ENCODE data around the gene ADRA2B. TPM values are rescaled to one million over a fixed set of nuclear protein-coding genes. Genes with fewer than 3 reads are reported as not detected.

ADRA2B gene
- polyA plus RNA-seq, 1 donor (not counting 4 experiments of a cell fraction or from before 2014, with no cell fraction given), result not detected

- H3K9me1 ChIP-seq (ENCODE audit: control insufficient read depth, extremely low read depth, insufficient read depth, low read length), result no peaks in the 10 kb centered on the region
- dilution Hi-C loops (cut with MboI; ENCODE audit: extremely low pct_ligation_motif_present, low sequenced_read_pairs), result no loop called here
Measured at GRCh38 chr2:96122391-96122790, 6.0 kb upstream of the ADRA2B start.

GRCh38 chr2:96121414-96121813 lies 5.0 kb upstream of the ADRA2B start:
- Histone ChIP-seq H3K4me2 (ENCODE audit: control insufficient read depth, extremely low read depth, insufficient read depth, low read depth, low read length) (no peak overlapping the region), H3K27ac (ENCODE audit: control insufficient read depth, insufficient read depth, low read length) (no peak overlapping the region), H4K20me1 (ENCODE audit: control insufficient read depth, extremely low read depth, insufficient read depth, low read length) (no peaks in the 10 kb centered on the region), H3K79me2 (ENCODE audit: control insufficient read depth, insufficient read depth, low read length) (no peaks in the 10 kb centered on the region), H2AFZ (ENCODE audit: control insufficient read depth, low read length) (no peak overlapping the region), H3K9me1 (ENCODE audit: control insufficient read depth, extremely low read depth, insufficient read depth, low read length) (no peaks in the 10 kb centered on the region), H3K4me3 (ENCODE audit: control insufficient read depth in 2 of 3, extremely low read depth in 1 of 3, insufficient read depth in 2 of 3, low read depth in 1 of 3, low read length in 3 of 3) (no peak overlapping the region), H3K9me3 (ENCODE audit: control insufficient read depth, low read depth, low read length) (no peaks in the 10 kb centered on the region), H3K36me3 (ENCODE audit: control insufficient read depth in 2 of 2, extremely low read depth in 1 of 2, insufficient read depth in 2 of 2, low read length in 2 of 2) (no peaks in the 10 kb centered on the region), H3K9ac (ENCODE audit: control insufficient read depth, extremely low read depth, insufficient read depth, low read length) (no peak overlapping the region), H3K27me3 (ENCODE audit: control insufficient read depth, extremely low read depth, insufficient read depth, low read length) (peaks cover 52% of the 10 kb centered on the region), H3K4me1 (ENCODE audit: control insufficient read depth, extremely low read depth, insufficient read depth, low read length) (peaks cover 5% of the 10 kb centered on the region)
- dilution Hi-C loops (cut with MboI; ENCODE audit: extremely low pct_ligation_motif_present, low sequenced_read_pairs), result no loop called here
- DNase-seq (ENCODE audit: low read depth, low spot score) (no peak), FAIRE-seq (no peak)
- TF ChIP-seq EZH2 (IDR thresholded peaks at IDR 0.05; ENCODE audit: low read length), result no peak
- TF ChIP-seq, protein P1, sequence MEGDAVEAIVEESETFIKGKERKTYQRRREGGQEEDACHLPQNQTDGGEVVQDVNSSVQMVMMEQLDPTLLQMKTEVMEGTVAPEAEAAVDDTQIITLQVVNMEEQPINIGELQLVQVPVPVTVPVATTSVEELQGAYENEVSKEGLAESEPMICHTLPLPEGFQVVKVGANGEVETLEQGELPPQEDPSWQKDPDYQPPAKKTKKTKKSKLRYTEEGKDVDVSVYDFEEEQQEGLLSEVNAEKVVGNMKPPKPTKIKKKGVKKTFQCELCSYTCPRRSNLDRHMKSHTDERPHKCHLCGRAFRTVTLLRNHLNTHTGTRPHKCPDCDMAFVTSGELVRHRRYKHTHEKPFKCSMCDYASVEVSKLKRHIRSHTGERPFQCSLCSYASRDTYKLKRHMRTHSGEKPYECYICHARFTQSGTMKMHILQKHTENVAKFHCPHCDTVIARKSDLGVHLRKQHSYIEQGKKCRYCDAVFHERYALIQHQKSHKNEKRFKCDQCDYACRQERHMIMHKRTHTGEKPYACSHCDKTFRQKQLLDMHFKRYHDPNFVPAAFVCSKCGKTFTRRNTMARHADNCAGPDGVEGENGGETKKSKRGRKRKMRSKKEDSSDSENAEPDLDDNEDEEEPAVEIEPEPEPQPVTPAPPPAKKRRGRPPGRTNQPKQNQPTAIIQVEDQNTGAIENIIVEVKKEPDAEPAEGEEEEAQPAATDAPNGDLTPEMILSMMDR (optimal IDR thresholded peaks at IDR 0.05 in 1 of 3, IDR thresholded peaks at IDR 0.05 in 1 of 3, conservative IDR thresholded peaks at IDR 0.05 in 1 of 3; ENCODE audit: extremely low read depth in 1 of 3, insufficient read depth in 2 of 3, low read length in 3 of 3), result no peak

More at GRCh38 chr2:96122391-96122790, 6.0 kb upstream of the ADRA2B start:
- H3K4me2 ChIP-seq (ENCODE audit: control insufficient read depth, extremely low read depth, insufficient read depth, low read depth, low read length), result no peak overlapping the region
- no peak overlapping the region for H3K4me3 ChIP-seq (ENCODE audit: control insufficient read depth in 2 of 3, extremely low read depth in 1 of 3, insufficient read depth in 2 of 3, low read depth in 1 of 3, low read length in 3 of 3)
- H4K20me1 ChIP-seq (ENCODE audit: control insufficient read depth, extremely low read depth, insufficient read depth, low read length), result no peaks in the 10 kb centered on the region
- TF ChIP-seq, protein P1 (optimal IDR thresholded peaks at IDR 0.05 in 1 of 3, IDR thresholded peaks at IDR 0.05 in 1 of 3, conservative IDR thresholded peaks at IDR 0.05 in 1 of 3; ENCODE audit: extremely low read depth in 1 of 3, insufficient read depth in 2 of 3, low read length in 3 of 3), result no peak
- no peak for TF ChIP-seq EZH2 (IDR thresholded peaks at IDR 0.05; ENCODE audit: low read length)
- peaks cover 2% of the 10 kb centered on the region for H3K4me1 ChIP-seq (ENCODE audit: control insufficient read depth, extremely low read depth, insufficient read depth, low read length)
- H2AFZ ChIP-seq (ENCODE audit: control insufficient read depth, low read length), result no peak overlapping the region
- H3K36me3 ChIP-seq (ENCODE audit: control insufficient read depth in 2 of 2, extremely low read depth in 1 of 2, insufficient read depth in 2 of 2, low read length in 2 of 2), result no peaks in the 10 kb centered on the region
- H3K27ac ChIP-seq (ENCODE audit: control insufficient read depth, insufficient read depth, low read length), result no peak overlapping the region
- no peaks in the 10 kb centered on the region for H3K9me3 ChIP-seq (ENCODE audit: control insufficient read depth, low read depth, low read length)
- no peak overlapping the region for H3K9ac ChIP-seq (ENCODE audit: control insufficient read depth, extremely low read depth, insufficient read depth, low read length)
- FAIRE-seq (no peak), DNase-seq (ENCODE audit: low read depth, low spot score) (no peak)
- H3K79me2 ChIP-seq (ENCODE audit: control insufficient read depth, insufficient read depth, low read length), result no peaks in the 10 kb centered on the region
- H3K27me3 ChIP-seq (ENCODE audit: control insufficient read depth, extremely low read depth, insufficient read depth, low read length), result peaks cover 49% of the 10 kb centered on the region
